AG10803 (cell line): ENCODE measurements around the gene KDM5D.

Experiments used
- DNase-seq: peaks from one replicate; pipeline ENCODE4 v3.0.0; 2010; ENCODE audit warnings: low read depth
- H3K4me3 ChIP-seq: 2 replicates; pipeline ENCODE4 v1.5.1; 2011; ENCODE audit warnings: mild to moderate bottlenecking, low read length, control low read depth
- TF ChIP-seq, protein P1 (sequence below): conservative IDR thresholded peaks from 2 replicates; pipeline ENCODE4 v1.5.1; 2011; ENCODE audit warnings: mild to moderate bottlenecking, low read length, control low read depth, inconsistent platforms

KDM5D gene

DNA sequence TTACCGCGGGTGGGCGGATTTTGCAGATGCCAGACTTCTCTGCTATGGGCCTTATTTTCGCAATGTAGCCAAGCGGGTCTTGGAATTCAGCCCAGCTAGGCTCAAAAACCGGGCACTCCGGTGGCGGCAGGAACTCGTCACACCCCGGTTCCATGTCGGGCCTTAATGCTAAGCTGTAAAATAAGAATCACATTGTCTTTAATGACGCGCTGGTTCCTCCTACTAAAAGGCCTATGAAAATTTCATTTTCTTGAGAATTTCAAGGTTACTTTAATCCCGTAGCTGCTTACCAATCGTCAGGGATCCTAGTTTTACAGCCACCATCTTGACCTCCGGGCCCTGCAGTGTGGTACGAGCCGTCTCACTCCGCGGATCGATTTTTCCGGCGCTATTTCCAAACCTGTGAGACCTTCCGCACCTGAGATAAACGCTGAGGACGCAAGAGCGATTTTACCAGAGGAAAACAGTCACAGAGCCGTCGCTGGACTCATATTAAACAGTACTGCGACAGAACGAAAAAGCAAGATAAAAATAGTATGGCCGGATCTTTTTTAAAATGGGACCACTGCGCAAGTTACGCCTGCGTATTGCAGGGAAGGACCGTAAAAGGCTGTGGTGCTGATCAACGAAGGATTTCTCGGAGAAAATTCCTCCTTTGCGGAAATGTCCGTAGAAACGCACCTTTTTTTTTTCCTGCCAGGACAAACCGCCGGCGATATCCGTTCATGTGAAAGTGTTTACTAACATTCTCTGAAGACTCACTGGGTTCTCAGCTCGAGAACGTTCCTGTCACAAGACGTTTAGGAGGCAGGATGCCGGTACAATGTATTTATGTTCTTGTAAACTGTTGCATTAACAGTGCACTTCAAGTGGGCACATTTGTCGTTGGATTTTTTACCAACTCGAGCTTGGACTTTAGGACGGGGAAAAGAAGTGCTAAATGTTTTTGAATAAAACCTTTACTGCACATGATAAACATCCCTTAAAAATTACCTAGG lies at the start of gene KDM5D:
Gene KDM5D, minus strand, starts transcription at position 346 of the 998 bp plus-strand sequence. Its CDS starts 192 bp downstream, at position 154.
- H3K4me3 ChIP-seq = peak within 1 kb of the TSS; percentile 70
- DNase-seq = peak; percentile 75
- TF ChIP-seq, protein P1, sequence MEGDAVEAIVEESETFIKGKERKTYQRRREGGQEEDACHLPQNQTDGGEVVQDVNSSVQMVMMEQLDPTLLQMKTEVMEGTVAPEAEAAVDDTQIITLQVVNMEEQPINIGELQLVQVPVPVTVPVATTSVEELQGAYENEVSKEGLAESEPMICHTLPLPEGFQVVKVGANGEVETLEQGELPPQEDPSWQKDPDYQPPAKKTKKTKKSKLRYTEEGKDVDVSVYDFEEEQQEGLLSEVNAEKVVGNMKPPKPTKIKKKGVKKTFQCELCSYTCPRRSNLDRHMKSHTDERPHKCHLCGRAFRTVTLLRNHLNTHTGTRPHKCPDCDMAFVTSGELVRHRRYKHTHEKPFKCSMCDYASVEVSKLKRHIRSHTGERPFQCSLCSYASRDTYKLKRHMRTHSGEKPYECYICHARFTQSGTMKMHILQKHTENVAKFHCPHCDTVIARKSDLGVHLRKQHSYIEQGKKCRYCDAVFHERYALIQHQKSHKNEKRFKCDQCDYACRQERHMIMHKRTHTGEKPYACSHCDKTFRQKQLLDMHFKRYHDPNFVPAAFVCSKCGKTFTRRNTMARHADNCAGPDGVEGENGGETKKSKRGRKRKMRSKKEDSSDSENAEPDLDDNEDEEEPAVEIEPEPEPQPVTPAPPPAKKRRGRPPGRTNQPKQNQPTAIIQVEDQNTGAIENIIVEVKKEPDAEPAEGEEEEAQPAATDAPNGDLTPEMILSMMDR = no peak

DNA sequence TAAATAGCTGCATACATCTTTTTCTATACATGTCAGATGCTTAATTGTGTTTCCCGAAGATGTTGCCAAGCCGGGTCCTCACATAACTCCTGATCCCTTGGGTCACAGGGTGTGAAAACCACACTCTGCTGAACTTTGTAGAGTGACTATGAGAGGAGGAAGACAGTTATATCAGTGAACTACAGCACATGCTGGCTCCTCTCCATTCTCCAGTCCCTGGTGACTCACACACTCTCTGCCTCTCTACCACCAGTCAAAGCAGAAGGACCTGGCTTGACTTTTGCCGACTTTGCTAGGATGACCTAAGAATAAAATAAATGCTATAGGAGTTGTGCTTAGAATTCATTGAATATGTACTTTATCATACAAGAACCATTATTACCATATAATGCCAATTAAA lies 23.8 kb upstream of the KDM5D start:
- TF ChIP-seq, protein P1 = no peak
- no peak overlapping the region for H3K4me3 ChIP-seq
- DNase-seq = no peak

DNA sequence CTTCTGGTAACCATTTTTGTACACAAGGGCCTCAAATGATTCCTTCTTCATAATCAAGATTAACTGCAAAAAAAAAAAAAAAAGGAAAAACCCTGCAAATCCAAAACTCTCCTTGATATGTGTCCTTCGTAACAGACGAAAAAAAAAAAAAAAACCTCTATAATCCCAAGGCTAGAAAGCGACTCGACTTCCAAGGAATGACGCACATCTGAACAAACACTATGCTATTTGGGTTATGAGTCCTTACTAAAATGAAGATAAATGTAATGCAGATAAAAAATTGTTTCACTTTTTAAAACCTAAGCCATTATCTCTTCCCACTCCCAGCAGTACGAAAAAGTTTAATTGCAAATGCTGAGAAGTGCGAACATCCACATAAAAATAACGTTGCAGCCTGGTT lies 1.2 kb downstream of the KDM5D start:
- H3K4me3 ChIP-seq = peak overlapping the region; percentile 70
- DNase-seq = peak; percentile 29
- TF ChIP-seq, protein P1 = no peak

DNA sequence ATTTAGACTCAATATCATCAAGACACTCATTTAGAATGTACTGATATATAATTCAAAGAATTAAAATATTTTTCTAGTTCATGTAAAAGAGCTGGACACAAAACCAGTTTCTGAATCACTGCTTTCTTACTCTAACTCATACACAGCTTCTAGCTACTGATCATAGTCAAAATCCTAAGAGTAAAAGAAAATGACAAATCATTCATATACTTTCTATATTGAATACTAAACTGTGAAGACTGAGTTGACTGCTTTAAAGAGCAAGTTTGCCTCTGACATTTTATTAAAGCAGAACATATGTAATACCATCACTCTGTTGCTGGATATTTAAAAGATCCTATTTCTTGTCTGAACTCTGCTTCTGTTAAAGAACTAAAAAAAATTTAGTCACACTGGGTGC lies 2.4 kb downstream of the KDM5D start:
- no peak for DNase-seq
- H3K4me3 ChIP-seq = no peak overlapping the region
- TF ChIP-seq, protein P1 = no peak

DNA sequence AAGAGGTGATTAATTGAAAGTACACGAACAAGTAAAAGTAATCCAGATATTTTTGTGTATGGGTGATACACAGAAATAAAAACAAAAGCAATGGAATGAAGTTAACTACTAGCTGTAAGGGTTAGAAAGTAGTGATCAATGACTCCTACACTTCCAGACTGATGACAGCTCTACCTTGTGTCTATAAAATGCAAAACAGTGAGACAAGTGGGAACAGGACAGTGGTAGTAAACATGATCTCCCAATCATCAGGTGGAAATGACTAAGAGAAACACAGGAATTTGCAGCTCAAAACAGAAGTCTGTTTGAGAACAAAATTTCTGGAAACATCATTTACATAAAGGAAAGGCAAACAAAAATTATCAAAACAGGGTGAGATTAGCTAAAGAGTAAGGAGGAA lies 10.1 kb downstream of the KDM5D start:
- DNase-seq = no peak
- TF ChIP-seq, protein P1 = no peak

DNA sequence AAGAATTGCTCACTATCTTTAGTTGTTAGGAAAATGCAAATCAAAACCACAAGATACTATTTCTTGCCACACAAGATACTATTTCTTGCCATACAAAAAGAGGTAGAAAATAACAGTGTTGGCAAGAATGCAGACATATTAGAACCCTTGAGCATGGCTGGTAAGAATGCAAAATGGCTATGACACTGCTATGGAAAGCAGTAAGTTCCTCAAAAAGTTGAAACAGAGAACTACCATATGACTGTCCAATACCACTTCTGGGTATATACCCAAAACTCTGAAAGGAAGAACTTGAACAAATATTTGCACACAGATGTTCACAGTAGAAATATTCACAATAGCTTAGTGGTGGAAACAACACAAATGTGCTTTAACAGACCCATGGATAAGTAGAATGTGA lies 26.6 kb downstream of the KDM5D start:
- DNase-seq = no peak
- H3K4me3 ChIP-seq = no peak overlapping the region
- TF ChIP-seq, protein P1 = no peak

More for the DNA sequence above, 10.1 kb downstream of the KDM5D start:
- H3K4me3 ChIP-seq = no peak overlapping the region

DNA sequence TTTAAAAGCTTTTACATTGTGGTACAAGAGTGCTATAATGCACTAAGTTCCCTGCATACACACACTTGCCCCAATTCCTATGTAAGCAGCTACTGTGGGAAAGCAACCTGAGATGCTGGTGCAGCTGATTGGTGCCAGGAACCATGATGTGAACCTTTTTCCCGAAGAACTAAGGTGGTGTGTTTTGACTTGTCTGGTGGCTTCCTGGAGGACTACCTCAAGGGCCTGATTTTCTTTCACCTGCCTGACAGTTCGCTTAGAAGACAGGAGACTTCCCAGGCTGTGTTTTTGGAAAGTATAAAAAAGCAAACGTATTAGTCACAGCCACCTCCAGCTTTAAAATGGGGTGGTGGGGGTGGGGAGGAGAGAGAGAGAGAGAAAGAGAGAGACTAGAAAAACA lies 27.4 kb downstream of the KDM5D start:
- TF ChIP-seq, protein P1 = no peak
- H3K4me3 ChIP-seq = no peak overlapping the region
- no peak for DNase-seq
